Neutrophil (primary cell): Measurements from ENCODE around the gene RUNDC3A.

Experiments used
- H3K27ac ChIP-seq: fragments of 200-600 bp; sonication (generic); 2 replicates; pipeline ENCODE4 v1.5.1; 2016; ENCODE audit warnings: mild to moderate bottlenecking, moderate library complexity
- H3K27me3 ChIP-seq: fragments of 200-600 bp; sonication (generic); 2 replicates; pipeline ENCODE4 v1.6.0; 2016; ENCODE audit warnings: mild to moderate bottlenecking
- H3K36me3 ChIP-seq: fragments of 200-600 bp; sonication (generic); 2 replicates; pipeline ENCODE4 v1.5.1; 2017
- H3K4me1 ChIP-seq, 2 experiments: fragments of 200-600 bp in 1 of 2; sonication (generic) in 1 of 2; 1 replicate in 1 of 2; 2 replicates in 1 of 2; pipeline versions ENCODE4 v1.5.1 to v1.6.1; 2013 to 2016; ENCODE audit warnings: low read depth in 1 of 2, low read length in 1 of 2, mild to moderate bottlenecking in 1 of 2, moderate library complexity in 1 of 2; ENCODE audit not compliant: control insufficient read depth in 1 of 2, insufficient read depth in 1 of 2
- H3K4me3 ChIP-seq, 2 experiments: fragments of 200-600 bp in 1 of 2; sonication (generic) in 1 of 2; 1 replicate in 1 of 2; 2 replicates in 1 of 2; pipeline ENCODE4 v1.5.1; 2013 to 2016; ENCODE audit warnings: low read depth in 1 of 2, low read length in 1 of 2, mild to moderate bottlenecking in 1 of 2, moderate library complexity in 1 of 2
- H3K9me3 ChIP-seq: fragments of 200-600 bp; sonication (generic); 2 replicates; pipeline ENCODE4 v1.5.1; 2016
- TF ChIP-seq, protein P1 (sequence below): fragments of 200-600 bp; sonication (generic); IDR thresholded peaks from 2 replicates; pipeline ENCODE4 v1.5.1; 2016; ENCODE audit warnings: antibody characterized with exemption

The RUNDC3A gene

DNA sequence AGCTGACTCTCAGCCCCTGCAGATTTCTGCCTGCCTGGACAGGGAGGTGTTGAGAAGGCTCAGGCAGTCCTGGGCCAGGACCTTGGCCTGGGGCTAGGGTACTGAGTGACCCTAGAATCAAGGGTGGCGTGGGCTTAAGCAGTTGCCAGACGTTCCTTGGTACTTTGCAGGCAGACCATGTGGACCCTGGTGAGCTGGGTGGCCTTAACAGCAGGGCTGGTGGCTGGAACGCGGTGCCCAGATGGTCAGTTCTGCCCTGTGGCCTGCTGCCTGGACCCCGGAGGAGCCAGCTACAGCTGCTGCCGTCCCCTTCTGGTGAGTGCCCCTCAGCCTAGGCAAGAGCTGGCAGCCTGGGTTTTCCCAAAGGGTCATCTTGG, 40.6 kb downstream of the RUNDC3A start:
- peak overlapping the region; percentile 93 for H3K27ac ChIP-seq

DNA sequence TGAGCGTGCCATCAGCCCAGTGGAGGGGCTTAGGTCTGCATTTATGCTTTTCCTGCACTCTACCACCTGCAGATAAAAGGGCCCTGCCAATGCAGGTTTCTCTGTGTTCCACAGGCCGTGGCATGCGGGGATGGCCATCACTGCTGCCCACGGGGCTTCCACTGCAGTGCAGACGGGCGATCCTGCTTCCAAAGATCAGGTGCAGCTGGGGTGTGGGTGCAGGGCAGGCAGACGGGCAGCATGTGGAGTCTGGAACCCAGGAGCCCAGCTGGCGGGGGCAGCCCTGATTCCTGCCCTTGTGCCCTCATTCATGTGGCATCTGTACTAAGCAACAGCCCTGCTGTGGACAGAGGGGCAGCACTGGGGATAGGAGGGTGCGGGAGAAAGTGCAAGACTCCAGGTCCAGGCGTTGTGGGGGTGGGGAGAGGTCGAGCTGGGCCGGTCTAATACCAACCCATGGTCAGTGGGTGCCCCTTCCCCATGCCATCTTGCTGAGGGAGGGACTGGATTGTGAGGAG, 41.2 kb downstream of the RUNDC3A start:
- H3K4me1 ChIP-seq = peaks cover 70 to 76% of the 10 kb centered on the region in 2 experiments
- H3K27ac ChIP-seq = no peak overlapping the region
- TF ChIP-seq, protein P1, sequence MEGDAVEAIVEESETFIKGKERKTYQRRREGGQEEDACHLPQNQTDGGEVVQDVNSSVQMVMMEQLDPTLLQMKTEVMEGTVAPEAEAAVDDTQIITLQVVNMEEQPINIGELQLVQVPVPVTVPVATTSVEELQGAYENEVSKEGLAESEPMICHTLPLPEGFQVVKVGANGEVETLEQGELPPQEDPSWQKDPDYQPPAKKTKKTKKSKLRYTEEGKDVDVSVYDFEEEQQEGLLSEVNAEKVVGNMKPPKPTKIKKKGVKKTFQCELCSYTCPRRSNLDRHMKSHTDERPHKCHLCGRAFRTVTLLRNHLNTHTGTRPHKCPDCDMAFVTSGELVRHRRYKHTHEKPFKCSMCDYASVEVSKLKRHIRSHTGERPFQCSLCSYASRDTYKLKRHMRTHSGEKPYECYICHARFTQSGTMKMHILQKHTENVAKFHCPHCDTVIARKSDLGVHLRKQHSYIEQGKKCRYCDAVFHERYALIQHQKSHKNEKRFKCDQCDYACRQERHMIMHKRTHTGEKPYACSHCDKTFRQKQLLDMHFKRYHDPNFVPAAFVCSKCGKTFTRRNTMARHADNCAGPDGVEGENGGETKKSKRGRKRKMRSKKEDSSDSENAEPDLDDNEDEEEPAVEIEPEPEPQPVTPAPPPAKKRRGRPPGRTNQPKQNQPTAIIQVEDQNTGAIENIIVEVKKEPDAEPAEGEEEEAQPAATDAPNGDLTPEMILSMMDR = no peak
- H3K4me3 ChIP-seq = no peak overlapping the region
- no peaks in the 10 kb centered on the region for H3K9me3 ChIP-seq
- peaks cover 50% of the 10 kb centered on the region for H3K36me3 ChIP-seq
- H3K27me3 ChIP-seq = peaks cover 7% of the 10 kb centered on the region

More for the DNA sequence above, 40.6 kb downstream of the RUNDC3A start:
- TF ChIP-seq, protein P1 = no peak
- peak overlapping the region; percentile 28 to 93 for H3K4me3 ChIP-seq
- no peaks in the 10 kb centered on the region for H3K9me3 ChIP-seq
- peaks cover 4% of the 10 kb centered on the region for H3K27me3 ChIP-seq
- H3K4me1 ChIP-seq = peaks cover 77 to 80% of the 10 kb centered on the region in 2 experiments
- peaks cover 50% of the 10 kb centered on the region for H3K36me3 ChIP-seq

DNA sequence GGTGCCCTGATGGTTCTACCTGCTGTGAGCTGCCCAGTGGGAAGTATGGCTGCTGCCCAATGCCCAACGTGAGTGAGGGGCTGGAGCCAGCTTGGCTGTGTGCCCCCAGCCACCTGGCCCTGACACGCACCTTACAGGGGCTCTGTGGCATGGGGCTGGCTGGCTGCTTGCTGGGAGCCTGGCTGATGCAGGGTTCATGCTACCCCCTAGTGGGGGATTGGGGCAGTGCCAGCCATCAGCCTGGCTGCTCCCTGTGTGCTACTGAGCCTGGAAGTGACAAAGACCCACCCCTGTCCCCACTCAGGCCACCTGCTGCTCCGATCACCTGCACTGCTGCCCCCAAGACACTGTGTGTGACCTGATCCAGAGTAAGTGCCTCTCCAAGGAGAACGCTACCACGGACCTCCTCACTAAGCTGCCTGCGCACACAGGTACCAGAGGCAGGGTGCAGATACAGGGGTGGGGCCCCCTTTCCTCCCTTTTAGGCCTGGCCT, 42.4 kb downstream of the RUNDC3A start:
- Histone ChIP-seq H3K36me3 (peaks cover 50% of the 10 kb centered on the region), H3K9me3 (no peaks in the 10 kb centered on the region), H3K4me1 (peaks cover 59 to 69% of the 10 kb centered on the region in 2 experiments), H3K4me3 (no peak overlapping the region), H3K27me3 (peaks cover 18% of the 10 kb centered on the region), H3K27ac (peak overlapping the region; percentile 6)
- TF ChIP-seq, protein P1 = peak; percentile 88

DNA sequence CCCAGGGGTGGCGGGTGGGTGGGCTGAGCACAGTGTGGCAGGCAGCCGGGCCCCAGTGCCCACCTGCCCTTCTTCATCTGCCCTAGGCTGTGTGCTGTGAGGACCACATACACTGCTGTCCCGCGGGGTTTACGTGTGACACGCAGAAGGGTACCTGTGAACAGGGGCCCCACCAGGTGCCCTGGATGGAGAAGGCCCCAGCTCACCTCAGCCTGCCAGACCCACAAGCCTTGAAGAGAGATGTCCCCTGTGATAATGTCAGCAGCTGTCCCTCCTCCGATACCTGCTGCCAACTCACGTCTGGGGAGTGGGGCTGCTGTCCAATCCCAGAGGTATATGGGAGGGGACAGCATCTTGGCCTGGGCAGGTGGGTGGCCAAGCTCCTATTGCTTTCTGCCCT, 43.1 kb downstream of the RUNDC3A start:
- TF ChIP-seq, protein P1 = no peak
- Histone ChIP-seq H3K4me3 (no peak overlapping the region), H3K27me3 (peaks cover 25% of the 10 kb centered on the region), H3K27ac (no peak overlapping the region), H3K36me3 (peaks cover 50% of the 10 kb centered on the region), H3K4me1 (peaks cover 52 to 62% of the 10 kb centered on the region in 2 experiments), H3K9me3 (no peaks in the 10 kb centered on the region)

DNA sequence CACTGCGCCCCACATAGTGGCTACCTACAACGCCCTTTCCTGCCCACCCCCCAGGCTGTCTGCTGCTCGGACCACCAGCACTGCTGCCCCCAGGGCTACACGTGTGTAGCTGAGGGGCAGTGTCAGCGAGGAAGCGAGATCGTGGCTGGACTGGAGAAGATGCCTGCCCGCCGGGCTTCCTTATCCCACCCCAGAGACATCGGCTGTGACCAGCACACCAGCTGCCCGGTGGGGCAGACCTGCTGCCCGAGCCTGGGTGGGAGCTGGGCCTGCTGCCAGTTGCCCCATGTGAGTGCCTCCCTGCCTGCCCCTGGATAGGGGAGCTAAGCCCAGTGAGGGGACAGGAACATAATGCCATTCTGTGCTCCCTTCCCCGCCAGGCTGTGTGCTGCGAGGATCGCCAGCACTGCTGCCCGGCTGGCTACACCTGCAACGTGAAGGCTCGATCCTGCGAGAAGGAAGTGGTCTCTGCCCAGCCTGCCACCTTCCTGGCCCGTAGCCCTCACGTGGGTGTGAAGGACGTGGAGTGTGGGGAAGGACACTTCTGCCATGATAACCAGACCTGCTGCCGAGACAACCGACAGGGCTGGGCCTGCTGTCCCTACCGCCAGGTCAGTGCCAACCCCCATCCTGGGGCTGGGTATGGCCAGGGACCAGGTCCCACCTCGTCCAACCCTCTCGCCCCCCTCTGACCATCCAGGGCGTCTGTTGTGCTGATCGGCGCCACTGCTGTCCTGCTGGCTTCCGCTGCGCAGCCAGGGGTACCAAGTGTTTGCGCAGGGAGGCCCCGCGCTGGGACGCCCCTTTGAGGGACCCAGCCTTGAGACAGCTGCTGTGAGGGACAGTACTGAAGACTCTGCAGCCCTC, 43.8 kb downstream of the RUNDC3A start:
- no peak overlapping the region for H3K4me3 ChIP-seq
- TF ChIP-seq, protein P1 = no peak
- peaks cover 45 to 55% of the 10 kb centered on the region in 2 experiments for H3K4me1 ChIP-seq
- H3K27ac ChIP-seq = no peak overlapping the region
- H3K36me3 ChIP-seq = peaks cover 50% of the 10 kb centered on the region
- peaks cover 26% of the 10 kb centered on the region for H3K27me3 ChIP-seq
- H3K9me3 ChIP-seq = no peaks in the 10 kb centered on the region
